WTC11 (cell line): ENCODE data around the gene NEUROD2. TPM values are rescaled to one million over a fixed set of nuclear protein-coding genes. Genes with fewer than 3 reads are reported as not detected.

Experiments used
- ATAC-seq: fragments of 200-7000 bp; cut with Tn5 transposase; 2 replicates; pipeline ENCODE4 v1.10.0; 2021; ENCODE audit warnings: mild to moderate bottlenecking, moderate library complexity
- CTCF ChIA-PET: fragments of 300-600 bp; sonication (Branson Sonifier 250); formaldehyde crosslinking; loops from one replicate; lab custom pipeline; 2021; ENCODE audit warnings: antibody characterized with exemption; lab: Charles Lee
- POLR2A ChIA-PET: fragments of 350-600 bp; sonication (Branson Sonifier 250); formaldehyde crosslinking; loops from one replicate; lab custom pipeline; 2021; ENCODE audit warnings: antibody characterized with exemption; lab: Charles Lee
- DNase-seq: peaks from one replicate; pipeline ENCODE4 v3.0.0; 2021; ENCODE audit warnings: low spot score
- H3K27ac Mint-ChIP-seq: 2 replicates; pipeline ENCODE4 v1.8.0; 2021; ENCODE audit warnings: mixed read lengths
- H3K27me3 Mint-ChIP-seq: 2 replicates; pipeline ENCODE4 v1.8.0; 2021; ENCODE audit warnings: low read depth, mild to moderate bottlenecking, moderate library complexity, mixed read lengths
- H3K36me3 Mint-ChIP-seq: 2 replicates; pipeline ENCODE4 v1.8.0; 2021; ENCODE audit warnings: mixed read lengths
- H3K4me1 Mint-ChIP-seq: 2 replicates; pipeline ENCODE4 v1.8.0; 2022; ENCODE audit warnings: mixed read lengths
- H3K4me3 Mint-ChIP-seq: 2 replicates; pipeline ENCODE4 v1.8.0; 2021; ENCODE audit warnings: mild to moderate bottlenecking, moderate library complexity, mixed read lengths
- H3K9me3 Mint-ChIP-seq: 2 replicates; pipeline ENCODE4 v1.8.0; 2021; ENCODE audit warnings: mixed read lengths
- ELF4 ChIP-seq: sonication (generic); formaldehyde crosslinking; IDR thresholded peaks from 2 replicates; pipeline ENCODE4 v1.8.1; 2022; ENCODE audit warnings: low read depth, mild to moderate bottlenecking, moderate library complexity, missing genetic modification reagents
- KAT7 ChIP-seq: sonication (generic); formaldehyde crosslinking; IDR thresholded peaks from 2 replicates; pipeline ENCODE4 v1.8.1; 2023; ENCODE audit warnings: missing genetic modification reagents, mild to moderate bottlenecking, borderline replicate concordance
- NFATC4 ChIP-seq: fragments of 250-450 bp; sonication (Bioruptor Pico); IDR thresholded peaks from 2 replicates; pipeline ENCODE4 v1.9.0; 2021; ENCODE audit warnings: mild to moderate bottlenecking
- NFE2L1 ChIP-seq: sonication (generic); formaldehyde crosslinking; IDR thresholded peaks from 2 replicates; pipeline ENCODE4 v1.8.1; 2023; ENCODE audit warnings: missing genetic modification reagents
- NFYB ChIP-seq: sonication (generic); formaldehyde crosslinking; conservative IDR thresholded peaks from 2 replicates; pipeline ENCODE4 v1.8.0; 2022; ENCODE audit warnings: low read depth, missing genetic modification reagents
- NR2C2 ChIP-seq: sonication (generic); formaldehyde crosslinking; IDR thresholded peaks from 2 replicates; pipeline ENCODE4 v1.8.0; 2022; ENCODE audit warnings: mild to moderate bottlenecking, missing genetic modification reagents
- OVOL2 ChIP-seq: fragments of 250-450 bp; sonication (Bioruptor Pico); IDR thresholded peaks from 2 replicates; pipeline ENCODE4 v1.9.0; 2021; ENCODE audit warnings: mild to moderate bottlenecking, borderline replicate concordance
- SMAD3 ChIP-seq: sonication (generic); formaldehyde crosslinking; IDR thresholded peaks from 2 replicates; pipeline ENCODE4 v1.8.0; 2022; ENCODE audit warnings: missing genetic modification reagents, mild to moderate bottlenecking, borderline replicate concordance
- SMAD4 ChIP-seq: sonication (generic); formaldehyde crosslinking; IDR thresholded peaks from 2 replicates; pipeline ENCODE4 v1.8.0; 2022; ENCODE audit warnings: mild to moderate bottlenecking, missing genetic modification reagents
- TCF7 ChIP-seq: sonication (generic); formaldehyde crosslinking; IDR thresholded peaks from 2 replicates; pipeline ENCODE4 v1.8.0; 2022; ENCODE audit warnings: mild to moderate bottlenecking, low read depth, missing genetic modification reagents, moderate library complexity
- ZBTB21 ChIP-seq: sonication (generic); formaldehyde crosslinking; IDR thresholded peaks from 2 replicates; pipeline ENCODE4 v1.8.1; 2023; ENCODE audit warnings: mild to moderate bottlenecking, missing genetic modification reagents, borderline replicate concordance
- ZNF396 ChIP-seq: fragments of 250-450 bp; sonication (Bioruptor Pico); IDR thresholded peaks from 2 replicates; pipeline ENCODE4 v1.8.0; 2021; ENCODE audit warnings: mild to moderate bottlenecking, moderate library complexity, borderline replicate concordance
- total RNA-seq: library from RNA; stranded (reverse); gene quantifications from 3 replicates; pipeline ENCODE4 v1.2.3, GENCODE V29; 2021
- TF ChIP-seq, protein P1 (sequence below): sonication (generic); formaldehyde crosslinking; IDR thresholded peaks from 2 replicates; pipeline ENCODE4 v1.8.1; 2023; ENCODE audit warnings: mild to moderate bottlenecking, missing genetic modification reagents
- TF ChIP-seq, protein P2 (sequence below): sonication (generic); formaldehyde crosslinking; IDR thresholded peaks from 2 replicates; pipeline ENCODE4 v1.8.0; 2022; ENCODE audit warnings: mild to moderate bottlenecking, missing genetic modification reagents
- TF ChIP-seq, protein P3 (sequence below): fragments of 250-450 bp; sonication (Bioruptor Pico); IDR thresholded peaks from 2 replicates; pipeline ENCODE4 v1.9.0; 2021; ENCODE audit warnings: mild to moderate bottlenecking, borderline replicate concordance
- TF ChIP-seq, protein P4 (sequence below): sonication (generic); formaldehyde crosslinking; IDR thresholded peaks from 2 replicates; pipeline ENCODE4 v1.8.0; 2023; ENCODE audit warnings: missing genetic modification reagents, mild to moderate bottlenecking, borderline replicate concordance
- TF ChIP-seq, protein P5 (sequence below): sonication (generic); formaldehyde crosslinking; IDR thresholded peaks from 2 replicates; pipeline ENCODE4 v1.8.1; 2022; ENCODE audit warnings: low read depth, mild to moderate bottlenecking, moderate library complexity, missing genetic modification reagents, borderline replicate concordance

Gene NEUROD2
- total RNA-seq, 1 experiment from 2014 or later = not detected

DNA sequence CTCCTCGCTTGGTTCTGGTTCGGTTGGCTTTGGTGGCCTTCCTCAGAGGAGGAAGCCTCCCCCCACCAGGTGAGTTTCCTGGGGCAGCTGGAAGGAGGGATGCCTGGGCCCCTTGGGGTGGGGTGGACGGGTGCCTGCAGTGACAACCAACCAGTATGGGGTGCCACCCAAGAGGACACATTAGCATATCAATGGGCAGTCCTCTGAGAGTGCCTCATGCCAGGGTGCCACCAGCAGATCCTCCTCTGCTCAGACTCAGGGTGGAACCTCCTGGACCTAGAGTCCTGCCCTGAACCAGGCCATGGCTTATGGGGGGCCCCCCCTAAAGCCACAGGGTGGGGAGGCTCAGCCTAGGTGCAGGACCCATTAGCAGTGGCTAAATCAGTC is 21.8 kb upstream of the NEUROD2 start:
- POLR2A ChIA-PET = interaction anchor here (1.0 kb wide), 1 partner anchor 16 kb away, joined by 3 read pairs; no protein-coding TSS in a partner anchor
- ATAC-seq (no peak), DNase-seq (no peak)
- peaks cover 37% of the 10 kb centered on the region for H3K27me3 Mint-ChIP-seq
- no peak overlapping the region for H3K4me3 Mint-ChIP-seq
- no peak overlapping the region for H3K27ac Mint-ChIP-seq
- no peak for TF ChIP-seq NFE2L1 (CRISPR knock-in tag)
- no peak for TF ChIP-seq ZBTB21
- TF ChIP-seq, protein P1, sequence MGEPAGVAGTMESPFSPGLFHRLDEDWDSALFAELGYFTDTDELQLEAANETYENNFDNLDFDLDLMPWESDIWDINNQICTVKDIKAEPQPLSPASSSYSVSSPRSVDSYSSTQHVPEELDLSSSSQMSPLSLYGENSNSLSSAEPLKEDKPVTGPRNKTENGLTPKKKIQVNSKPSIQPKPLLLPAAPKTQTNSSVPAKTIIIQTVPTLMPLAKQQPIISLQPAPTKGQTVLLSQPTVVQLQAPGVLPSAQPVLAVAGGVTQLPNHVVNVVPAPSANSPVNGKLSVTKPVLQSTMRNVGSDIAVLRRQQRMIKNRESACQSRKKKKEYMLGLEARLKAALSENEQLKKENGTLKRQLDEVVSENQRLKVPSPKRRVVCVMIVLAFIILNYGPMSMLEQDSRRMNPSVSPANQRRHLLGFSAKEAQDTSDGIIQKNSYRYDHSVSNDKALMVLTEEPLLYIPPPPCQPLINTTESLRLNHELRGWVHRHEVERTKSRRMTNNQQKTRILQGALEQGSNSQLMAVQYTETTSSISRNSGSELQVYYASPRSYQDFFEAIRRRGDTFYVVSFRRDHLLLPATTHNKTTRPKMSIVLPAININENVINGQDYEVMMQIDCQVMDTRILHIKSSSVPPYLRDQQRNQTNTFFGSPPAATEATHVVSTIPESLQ = no peak
- no peak for TF ChIP-seq OVOL2 (CRISPR knock-in tag)
- TF ChIP-seq SMAD3 = no peak
- no peak for TF ChIP-seq NFYB
- no peak for TF ChIP-seq SMAD4 (CRISPR knock-in tag)
- no peak for TF ChIP-seq ELF4 (CRISPR knock-in tag)
- TF ChIP-seq, protein P2, sequence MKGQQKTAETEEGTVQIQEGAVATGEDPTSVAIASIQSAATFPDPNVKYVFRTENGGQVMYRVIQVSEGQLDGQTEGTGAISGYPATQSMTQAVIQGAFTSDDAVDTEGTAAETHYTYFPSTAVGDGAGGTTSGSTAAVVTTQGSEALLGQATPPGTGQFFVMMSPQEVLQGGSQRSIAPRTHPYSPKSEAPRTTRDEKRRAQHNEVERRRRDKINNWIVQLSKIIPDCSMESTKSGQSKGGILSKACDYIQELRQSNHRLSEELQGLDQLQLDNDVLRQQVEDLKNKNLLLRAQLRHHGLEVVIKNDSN = no peak
- TF ChIP-seq NR2C2 = no peak
- no peak for TF ChIP-seq ZNF396 (CRISPR knock-in tag)
- TF ChIP-seq, protein P3, sequence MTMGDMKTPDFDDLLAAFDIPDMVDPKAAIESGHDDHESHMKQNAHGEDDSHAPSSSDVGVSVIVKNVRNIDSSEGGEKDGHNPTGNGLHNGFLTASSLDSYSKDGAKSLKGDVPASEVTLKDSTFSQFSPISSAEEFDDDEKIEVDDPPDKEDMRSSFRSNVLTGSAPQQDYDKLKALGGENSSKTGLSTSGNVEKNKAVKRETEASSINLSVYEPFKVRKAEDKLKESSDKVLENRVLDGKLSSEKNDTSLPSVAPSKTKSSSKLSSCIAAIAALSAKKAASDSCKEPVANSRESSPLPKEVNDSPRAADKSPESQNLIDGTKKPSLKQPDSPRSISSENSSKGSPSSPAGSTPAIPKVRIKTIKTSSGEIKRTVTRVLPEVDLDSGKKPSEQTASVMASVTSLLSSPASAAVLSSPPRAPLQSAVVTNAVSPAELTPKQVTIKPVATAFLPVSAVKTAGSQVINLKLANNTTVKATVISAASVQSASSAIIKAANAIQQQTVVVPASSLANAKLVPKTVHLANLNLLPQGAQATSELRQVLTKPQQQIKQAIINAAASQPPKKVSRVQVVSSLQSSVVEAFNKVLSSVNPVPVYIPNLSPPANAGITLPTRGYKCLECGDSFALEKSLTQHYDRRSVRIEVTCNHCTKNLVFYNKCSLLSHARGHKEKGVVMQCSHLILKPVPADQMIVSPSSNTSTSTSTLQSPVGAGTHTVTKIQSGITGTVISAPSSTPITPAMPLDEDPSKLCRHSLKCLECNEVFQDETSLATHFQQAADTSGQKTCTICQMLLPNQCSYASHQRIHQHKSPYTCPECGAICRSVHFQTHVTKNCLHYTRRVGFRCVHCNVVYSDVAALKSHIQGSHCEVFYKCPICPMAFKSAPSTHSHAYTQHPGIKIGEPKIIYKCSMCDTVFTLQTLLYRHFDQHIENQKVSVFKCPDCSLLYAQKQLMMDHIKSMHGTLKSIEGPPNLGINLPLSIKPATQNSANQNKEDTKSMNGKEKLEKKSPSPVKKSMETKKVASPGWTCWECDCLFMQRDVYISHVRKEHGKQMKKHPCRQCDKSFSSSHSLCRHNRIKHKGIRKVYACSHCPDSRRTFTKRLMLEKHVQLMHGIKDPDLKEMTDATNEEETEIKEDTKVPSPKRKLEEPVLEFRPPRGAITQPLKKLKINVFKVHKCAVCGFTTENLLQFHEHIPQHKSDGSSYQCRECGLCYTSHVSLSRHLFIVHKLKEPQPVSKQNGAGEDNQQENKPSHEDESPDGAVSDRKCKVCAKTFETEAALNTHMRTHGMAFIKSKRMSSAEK = no peak
- TF ChIP-seq KAT7 (CRISPR knock-in tag) = no peak
- TF ChIP-seq, protein P4, sequence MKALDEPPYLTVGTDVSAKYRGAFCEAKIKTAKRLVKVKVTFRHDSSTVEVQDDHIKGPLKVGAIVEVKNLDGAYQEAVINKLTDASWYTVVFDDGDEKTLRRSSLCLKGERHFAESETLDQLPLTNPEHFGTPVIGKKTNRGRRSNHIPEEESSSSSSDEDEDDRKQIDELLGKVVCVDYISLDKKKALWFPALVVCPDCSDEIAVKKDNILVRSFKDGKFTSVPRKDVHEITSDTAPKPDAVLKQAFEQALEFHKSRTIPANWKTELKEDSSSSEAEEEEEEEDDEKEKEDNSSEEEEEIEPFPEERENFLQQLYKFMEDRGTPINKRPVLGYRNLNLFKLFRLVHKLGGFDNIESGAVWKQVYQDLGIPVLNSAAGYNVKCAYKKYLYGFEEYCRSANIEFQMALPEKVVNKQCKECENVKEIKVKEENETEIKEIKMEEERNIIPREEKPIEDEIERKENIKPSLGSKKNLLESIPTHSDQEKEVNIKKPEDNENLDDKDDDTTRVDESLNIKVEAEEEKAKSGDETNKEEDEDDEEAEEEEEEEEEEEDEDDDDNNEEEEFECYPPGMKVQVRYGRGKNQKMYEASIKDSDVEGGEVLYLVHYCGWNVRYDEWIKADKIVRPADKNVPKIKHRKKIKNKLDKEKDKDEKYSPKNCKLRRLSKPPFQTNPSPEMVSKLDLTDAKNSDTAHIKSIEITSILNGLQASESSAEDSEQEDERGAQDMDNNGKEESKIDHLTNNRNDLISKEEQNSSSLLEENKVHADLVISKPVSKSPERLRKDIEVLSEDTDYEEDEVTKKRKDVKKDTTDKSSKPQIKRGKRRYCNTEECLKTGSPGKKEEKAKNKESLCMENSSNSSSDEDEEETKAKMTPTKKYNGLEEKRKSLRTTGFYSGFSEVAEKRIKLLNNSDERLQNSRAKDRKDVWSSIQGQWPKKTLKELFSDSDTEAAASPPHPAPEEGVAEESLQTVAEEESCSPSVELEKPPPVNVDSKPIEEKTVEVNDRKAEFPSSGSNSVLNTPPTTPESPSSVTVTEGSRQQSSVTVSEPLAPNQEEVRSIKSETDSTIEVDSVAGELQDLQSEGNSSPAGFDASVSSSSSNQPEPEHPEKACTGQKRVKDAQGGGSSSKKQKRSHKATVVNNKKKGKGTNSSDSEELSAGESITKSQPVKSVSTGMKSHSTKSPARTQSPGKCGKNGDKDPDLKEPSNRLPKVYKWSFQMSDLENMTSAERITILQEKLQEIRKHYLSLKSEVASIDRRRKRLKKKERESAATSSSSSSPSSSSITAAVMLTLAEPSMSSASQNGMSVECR = no peak
- no peak for TF ChIP-seq NFATC4 (CRISPR knock-in tag)
- no peak for TF ChIP-seq TCF7 (CRISPR knock-in tag)
- TF ChIP-seq, protein P5, sequence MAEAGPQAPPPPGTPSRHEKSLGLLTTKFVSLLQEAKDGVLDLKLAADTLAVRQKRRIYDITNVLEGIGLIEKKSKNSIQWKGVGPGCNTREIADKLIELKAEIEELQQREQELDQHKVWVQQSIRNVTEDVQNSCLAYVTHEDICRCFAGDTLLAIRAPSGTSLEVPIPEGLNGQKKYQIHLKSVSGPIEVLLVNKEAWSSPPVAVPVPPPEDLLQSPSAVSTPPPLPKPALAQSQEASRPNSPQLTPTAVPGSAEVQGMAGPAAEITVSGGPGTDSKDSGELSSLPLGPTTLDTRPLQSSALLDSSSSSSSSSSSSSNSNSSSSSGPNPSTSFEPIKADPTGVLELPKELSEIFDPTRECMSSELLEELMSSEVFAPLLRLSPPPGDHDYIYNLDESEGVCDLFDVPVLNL = no peak
- no peaks in the 10 kb centered on the region for H3K36me3 Mint-ChIP-seq
- no peaks in the 10 kb centered on the region for H3K9me3 Mint-ChIP-seq
- H3K4me1 Mint-ChIP-seq = peaks cover 82% of the 10 kb centered on the region
- CTCF ChIA-PET = interaction anchor here (2.0 to 23.6 kb wide), 6 partner anchors 8 to 79 kb away, joined by 9 to 876 read pairs (median 321); partner anchors contain the start of genes PNMT, PPP1R1B and TCAP
